Dermis blood vessel endothelial cell (primary cell): ENCODE results near the gene ACSL6. TPM values are rescaled to one million over a fixed set of nuclear protein-coding genes. Genes with fewer than 3 reads are reported as not detected.

ENCODE experiments used
- DNase-seq: peaks from one replicate; pipeline ENCODE4 v3.0.0; 2010
- total RNA-seq: library from RNA; depleted of rRNA; stranded (reverse); fragments of >200 nt; gene quantifications from 2 replicates; pipeline ENCODE4 v1.2.3, GENCODE V29; 2014

The ACSL6 gene
- total RNA-seq, 1 donor from 2014 or later = 0.17 TPM

DNA sequence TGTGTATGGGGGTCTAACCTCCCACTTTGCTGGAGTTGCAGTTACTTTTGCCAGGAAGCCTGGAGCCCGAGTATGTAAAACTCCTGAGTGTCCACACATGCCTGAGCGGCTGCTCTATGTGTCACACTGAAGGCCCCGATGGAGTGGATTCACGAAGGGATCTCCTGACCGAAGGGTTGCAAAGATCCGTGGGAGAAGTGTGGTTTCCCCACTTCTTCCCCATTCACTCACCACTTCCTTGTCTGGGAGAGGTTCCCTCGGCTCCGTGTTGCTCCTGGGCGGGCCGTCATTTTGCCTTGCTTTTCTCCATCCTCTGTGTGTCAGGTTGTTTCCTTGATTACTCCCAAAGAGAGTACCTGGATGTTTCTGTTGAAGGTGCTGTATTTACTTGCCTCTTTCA, 32.7 kb upstream of the ACSL6 start:
- no peak for DNase-seq

GRCh38 chr5:132037353-132037752, 25.9 kb upstream of the ACSL6 start:
- no peak for DNase-seq

- no peak for DNase-seq
Measured at GRCh38 chr5:132033122-132033521, 21.7 kb upstream of the ACSL6 start.

GRCh38 chr5:132032196-132032595, 20.7 kb upstream of the ACSL6 start:
- DNase-seq = no peak

GRCh38 chr5:132030610-132031009, 19.2 kb upstream of the ACSL6 start:
- no peak for DNase-seq

DNA sequence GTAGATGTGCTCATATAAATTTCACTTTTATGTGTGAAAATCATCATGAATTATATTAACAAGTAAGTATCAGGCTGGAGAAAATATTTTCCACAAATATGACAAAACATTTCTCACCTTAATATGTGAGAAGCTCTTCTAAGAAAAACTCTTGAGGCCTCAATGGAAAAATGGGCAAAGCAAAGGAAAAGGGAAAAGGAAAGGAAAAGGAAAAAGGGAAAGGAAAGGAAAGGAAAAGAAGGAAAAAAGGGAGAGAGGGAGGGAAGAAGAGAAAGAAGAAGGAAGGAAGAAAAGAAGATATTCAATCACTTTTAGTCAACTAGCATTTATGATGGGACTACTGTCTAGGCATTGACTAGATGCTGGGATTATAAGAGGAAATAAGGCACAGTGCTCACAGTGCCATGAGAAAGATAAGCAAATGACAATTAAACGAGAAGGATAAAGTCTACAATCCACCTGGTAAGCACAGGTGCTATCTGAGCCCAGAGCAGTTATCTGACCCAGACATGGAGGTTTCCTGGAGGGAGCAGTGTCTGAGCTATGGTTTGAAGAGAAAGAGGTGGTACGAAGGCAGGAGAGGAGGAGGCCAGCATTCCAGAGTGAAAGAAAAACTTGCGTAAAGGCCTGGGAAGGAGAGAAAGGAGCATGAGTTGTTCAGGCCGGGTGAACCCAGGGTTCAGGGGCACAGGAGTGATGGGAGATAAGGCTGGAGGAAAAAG, 18.3 kb upstream of the ACSL6 start:
- no peak for DNase-seq

DNA sequence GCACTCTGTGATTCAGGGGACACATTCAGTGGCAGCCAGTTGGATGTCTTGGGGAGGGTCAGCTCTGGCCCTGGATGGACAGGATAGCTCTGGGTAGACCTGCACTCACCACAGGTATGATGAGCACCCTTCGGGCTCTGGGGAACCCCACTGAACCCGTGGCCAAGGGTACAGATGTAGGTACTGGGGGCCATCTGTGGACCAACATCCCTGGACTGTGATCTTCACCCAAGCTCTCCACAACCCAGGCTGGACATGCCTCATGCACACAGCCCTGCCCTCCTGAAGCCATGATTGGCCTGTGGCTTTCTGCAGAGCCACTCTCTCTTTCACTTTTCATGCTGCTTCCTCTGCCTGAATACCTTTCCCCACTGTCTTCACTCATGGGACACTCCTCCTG, 15.6 kb upstream of the ACSL6 start:
- DNase-seq = no peak

DNA sequence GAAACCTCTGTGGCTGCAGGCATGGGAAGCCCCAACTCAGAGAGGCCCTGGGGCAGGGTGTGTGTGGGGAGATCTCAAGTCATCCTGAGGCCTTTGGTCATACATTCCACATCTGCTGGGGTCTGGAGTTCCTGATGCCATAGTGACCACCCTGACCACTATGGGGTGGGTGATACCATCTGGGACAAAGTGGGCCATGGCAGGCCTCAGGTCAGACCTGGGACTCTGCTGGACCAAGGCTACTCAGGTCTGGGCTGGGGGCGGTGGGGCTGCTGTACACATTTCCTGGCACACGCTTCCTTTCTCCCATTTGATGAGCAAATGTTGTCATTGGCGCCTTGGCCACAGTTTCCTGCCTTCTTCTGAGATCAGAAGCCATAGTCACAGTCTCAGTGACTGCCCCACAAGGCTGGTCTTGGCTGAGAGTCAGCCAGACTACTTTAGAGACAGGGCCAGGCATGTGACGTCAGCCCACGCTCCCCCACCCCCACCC, 15.1 kb upstream of the ACSL6 start:
- DNase-seq = no peak

- DNase-seq = no peak
Measured at GRCh38 chr5:132025403-132025971, 14.0 kb upstream of the ACSL6 start.

- no peak for DNase-seq
Measured at GRCh38 chr5:132024789-132025402, 13.4 kb upstream of the ACSL6 start.

DNA sequence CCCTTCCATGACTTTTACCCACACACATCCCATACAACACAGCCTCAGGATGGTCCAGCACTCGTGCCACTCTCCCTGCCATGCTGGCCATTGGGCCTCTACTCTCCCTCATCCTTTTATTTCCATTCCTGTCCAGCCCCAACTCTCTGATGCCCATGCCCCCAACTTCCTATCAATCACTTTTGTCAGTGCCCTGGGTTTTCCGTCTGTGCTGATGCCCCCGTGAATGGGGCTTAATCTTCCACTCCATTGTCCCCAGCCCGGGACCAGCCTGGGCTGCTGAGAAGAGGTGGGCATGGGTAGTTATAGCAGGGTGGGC, 12.6 kb upstream of the ACSL6 start:
- no peak for DNase-seq

- no peak for DNase-seq
Measured at GRCh38 chr5:132023258-132024116, 12.0 kb upstream of the ACSL6 start.

GRCh38 chr5:132022737-132023136, 11.3 kb upstream of the ACSL6 start:
- DNase-seq = no peak

GRCh38 chr5:132021654-132022053, 10.2 kb upstream of the ACSL6 start:
- DNase-seq = no peak

DNA sequence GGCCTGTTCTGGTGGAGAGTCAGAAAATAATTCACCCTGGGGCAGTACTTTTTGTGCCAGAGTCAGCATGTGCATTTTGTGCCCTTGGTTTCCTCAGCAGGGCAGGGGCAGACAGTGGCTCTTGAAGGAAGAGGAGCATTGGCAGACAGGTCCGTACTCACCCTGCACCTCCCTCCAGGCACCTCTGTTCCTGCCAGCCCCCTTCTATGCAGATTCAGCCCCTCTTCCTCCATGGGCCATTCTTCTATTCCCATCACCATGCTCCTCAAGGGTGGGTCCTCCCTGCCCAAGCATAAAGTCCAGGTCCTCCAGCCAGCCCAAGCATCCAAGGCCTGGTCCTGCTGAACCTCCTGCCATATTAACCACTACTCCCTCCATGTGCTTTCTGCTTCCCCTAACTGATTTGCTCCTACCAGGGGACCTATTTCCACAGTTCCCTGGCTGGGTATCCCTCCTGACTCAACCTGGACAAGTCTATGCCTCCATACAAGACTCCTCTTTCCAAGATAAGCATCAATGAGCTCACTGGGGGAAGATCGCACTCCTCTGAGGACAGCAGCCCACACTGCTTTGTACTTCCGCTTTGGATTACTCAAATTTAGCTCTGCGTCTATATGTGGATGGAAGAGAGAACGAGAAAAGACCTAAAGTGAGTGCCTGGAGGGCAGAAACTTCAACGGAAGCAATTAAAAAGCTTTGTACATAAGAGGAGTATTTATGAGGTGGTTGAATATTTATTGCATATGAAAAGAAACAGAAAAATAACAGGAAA, 9.3 kb upstream of the ACSL6 start:
- no peak for DNase-seq

- no peak for DNase-seq
Measured at GRCh38 chr5:132019857-132020555, 8.5 kb upstream of the ACSL6 start.

DNA sequence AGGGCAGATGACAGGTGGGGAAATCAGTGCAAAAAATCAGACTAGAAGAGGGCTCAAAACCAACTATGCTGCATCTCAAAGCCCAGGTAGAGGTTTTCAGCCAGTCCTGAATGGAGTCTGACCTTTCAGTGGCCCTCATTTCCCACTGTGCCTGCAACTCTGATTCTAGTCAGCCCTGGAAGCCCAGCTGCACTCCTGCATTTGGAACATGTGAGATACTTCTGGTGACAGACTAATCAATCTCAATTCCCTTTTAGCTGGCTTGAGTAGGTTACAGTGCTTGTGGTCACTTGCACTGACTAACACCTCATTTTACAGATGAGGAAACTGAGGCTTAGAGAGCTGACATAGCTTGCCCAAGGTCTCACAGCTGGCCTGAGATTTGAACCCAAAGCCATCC, 7.9 kb upstream of the ACSL6 start:
- no peak for DNase-seq

GRCh38 chr5:132017738-132018625, 6.5 kb upstream of the ACSL6 start:
- no peak for DNase-seq

DNA sequence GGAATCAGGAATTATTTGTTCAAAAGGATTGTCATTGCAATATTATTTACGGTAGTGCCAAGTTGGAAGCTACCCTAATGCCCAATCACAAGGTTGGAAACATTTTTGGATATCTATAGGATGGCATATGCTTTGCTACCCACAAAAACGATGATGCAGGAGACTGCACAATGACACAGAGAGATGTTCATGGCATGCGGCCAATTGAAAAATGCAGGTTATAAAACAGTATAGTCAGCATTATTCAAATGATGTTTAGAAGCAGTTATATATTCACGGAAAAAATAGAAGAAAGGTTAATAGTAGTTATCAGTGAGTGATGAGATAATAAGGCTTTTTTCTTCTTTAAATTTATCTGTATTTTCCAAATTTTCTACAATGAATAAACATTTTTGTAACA, 5.9 kb upstream of the ACSL6 start:
- no peak for DNase-seq

- no peak for DNase-seq
Measured at GRCh38 chr5:132016721-132017250, 5.3 kb upstream of the ACSL6 start.

DNA sequence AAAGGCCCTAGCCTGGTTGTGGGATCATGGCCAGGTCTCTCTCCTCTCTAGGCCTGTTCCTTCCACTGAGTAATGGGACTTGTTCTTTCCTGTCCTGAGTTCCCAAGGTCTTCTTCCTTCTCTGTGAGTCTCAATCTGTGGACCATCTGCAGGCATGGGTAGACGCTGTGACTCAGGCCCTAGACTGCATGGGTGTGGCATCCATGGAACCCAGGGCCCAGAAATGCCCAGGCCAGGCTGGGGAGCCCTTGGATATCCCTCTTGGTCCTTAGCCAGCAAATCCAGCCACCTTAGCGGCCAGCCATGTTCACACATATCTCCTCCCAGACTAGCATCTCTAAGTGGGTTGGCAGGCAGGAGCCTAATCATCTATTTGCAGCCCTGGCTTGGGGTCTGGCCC, 2.3 kb upstream of the ACSL6 start:
- DNase-seq = no peak
